Ishikawa (cell line): Measurements from ENCODE around the gene OR8D1.

ENCODE experiments used
- CEBPB ChIP-seq: IDR thresholded peaks from 2 replicates; pipeline ENCODE4 v1.6.1; 2012
- EGR1 ChIP-seq: IDR thresholded peaks from 2 replicates; pipeline ENCODE4 v1.6.1; 2012
- EP300 ChIP-seq: IDR thresholded peaks from 2 replicates; pipeline ENCODE4 v1.6.1; 2012; ENCODE audit warnings: borderline replicate concordance
- FOXM1 ChIP-seq: IDR thresholded peaks from 2 replicates; pipeline ENCODE4 v1.6.1; 2012; ENCODE audit warnings: low read depth, borderline replicate concordance
- MAX ChIP-seq: IDR thresholded peaks from 2 replicates; pipeline ENCODE4 v1.6.1; 2012
- NFIC ChIP-seq: IDR thresholded peaks from 2 replicates; pipeline ENCODE4 v1.6.1; 2012
- RAD21 ChIP-seq: IDR thresholded peaks from 2 replicates; pipeline ENCODE4 v1.6.1; 2012; ENCODE audit warnings: low read depth
- REST ChIP-seq: IDR thresholded peaks from 2 replicates; pipeline ENCODE4 v1.6.1; 2012; ENCODE audit warnings: low read depth, mild to moderate bottlenecking
- TAF1 ChIP-seq: IDR thresholded peaks from 2 replicates; pipeline ENCODE4 v1.6.1; 2012; ENCODE audit warnings: low read depth, mild to moderate bottlenecking
- TEAD4 ChIP-seq: IDR thresholded peaks from 2 replicates; pipeline ENCODE4 v1.6.1; 2012
- YY1 ChIP-seq: IDR thresholded peaks from 2 replicates; pipeline ENCODE4 v1.6.1; 2012; ENCODE audit warnings: low read depth
- TF ChIP-seq, protein P1 (sequence below): IDR thresholded peaks from 2 replicates; pipeline ENCODE4 v1.6.1; 2012

GRCh38 chr11:124256076-124256475 lies 57.7 kb downstream of the OR8D1 start, which contains the start of gene OR8G5:
- TF ChIP-seq FOXM1 (no peak), TAF1 (no peak), EP300 (no peak), REST (no peak), YY1 (no peak), TEAD4 (no peak), MAX (no peak), CEBPB (no peak), RAD21 (no peak), EGR1 (no peak), NFIC (no peak)
- TF ChIP-seq, protein P1, sequence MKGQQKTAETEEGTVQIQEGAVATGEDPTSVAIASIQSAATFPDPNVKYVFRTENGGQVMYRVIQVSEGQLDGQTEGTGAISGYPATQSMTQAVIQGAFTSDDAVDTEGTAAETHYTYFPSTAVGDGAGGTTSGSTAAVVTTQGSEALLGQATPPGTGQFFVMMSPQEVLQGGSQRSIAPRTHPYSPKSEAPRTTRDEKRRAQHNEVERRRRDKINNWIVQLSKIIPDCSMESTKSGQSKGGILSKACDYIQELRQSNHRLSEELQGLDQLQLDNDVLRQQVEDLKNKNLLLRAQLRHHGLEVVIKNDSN: no peak
